Activated CD4-positive, alpha-beta T cell treated with anti-CD3 and anti-CD28 coated beads, Interleukin-2, amount 10 ng/mL, durations not matched to agents 24 days and 14 days (primary cell): ENCODE results near the gene RAB43. TPM values are rescaled to one million over a fixed set of nuclear protein-coding genes. Genes with fewer than 3 reads are reported as not detected.

Experiments
- DNase-seq: peaks from one replicate; pipeline ENCODE4 v3.0.0; 2022
- H3K27ac Mint-ChIP-seq: one replicate; pipeline ENCODE4 v1.8.0; 2022; ENCODE audit warnings: mild to moderate bottlenecking, mixed read lengths
- H3K27me3 Mint-ChIP-seq: one replicate; pipeline ENCODE4 v1.8.0; 2022; ENCODE audit warnings: mixed read lengths
- H3K36me3 Mint-ChIP-seq: one replicate; pipeline ENCODE4 v1.8.0; 2022; ENCODE audit warnings: low read depth, mild to moderate bottlenecking, mixed read lengths
- H3K4me1 Mint-ChIP-seq: one replicate; pipeline ENCODE4 v1.8.0; 2021; ENCODE audit warnings: mixed read lengths
- H3K4me3 Mint-ChIP-seq: one replicate; pipeline ENCODE4 v1.8.0; 2022; ENCODE audit warnings: mild to moderate bottlenecking, moderate library complexity, mixed read lengths
- H3K9me3 Mint-ChIP-seq: one replicate; pipeline ENCODE4 v1.8.0; 2021; ENCODE audit warnings: mixed read lengths
- intact Hi-C: fragments of 100-400 bp; cut with micrococcal nuclease; formaldehyde crosslinking; loops from one replicate; pipeline ENCODE4 v1.15.1; 2023
- total RNA-seq: library from RNA; stranded (reverse); gene quantifications from 2 replicates; pipeline ENCODE4 v1.2.3, GENCODE V29; 2022

RAB43 gene
- total RNA-seq, 1 donor from 2014 or later: 44.3 TPM

GRCh38 chr3:129039271-129040038 lies 82.1 kb downstream of the RAB43 start:
- Mint-ChIP-seq H3K27me3 (peaks cover 45% of the 10 kb centered on the region), H3K4me3 (no peak overlapping the region), H3K4me1 (peaks cover 5% of the 10 kb centered on the region), H3K27ac (no peak overlapping the region), H3K9me3 (peaks cover 5% of the 10 kb centered on the region), H3K36me3 (no peaks in the 10 kb centered on the region)
- no peak for DNase-seq
- intact Hi-C loops: no loop called here

- no peaks in the 10 kb centered on the region for H3K36me3 Mint-ChIP-seq
Measured at GRCh38 chr3:129038121-129038855, 83.3 kb downstream of the RAB43 start.

More at GRCh38 chr3:129038121-129038855, 83.3 kb downstream of the RAB43 start:
- Mint-ChIP-seq H3K9me3 (no peaks in the 10 kb centered on the region), H3K4me3 (no peak overlapping the region), H3K4me1 (peaks cover 5% of the 10 kb centered on the region), H3K27me3 (peaks cover 36% of the 10 kb centered on the region), H3K27ac (no peak overlapping the region)
- intact Hi-C loops: no loop called here
- DNase-seq: no peak

Other genes with a start within 250 kb of the RAB43 start
- gene ACAD9, start 242.2 kb downstream of the RAB43 start, total RNA-seq: 68.5 and 69.2 TPM in 2 replicates
- 0.17 TPM in 1 of 2 replicates, not detected in the other for gene CFAP92, start 127.7 kb downstream of the RAB43 start, total RNA-seq
- 0.36 and 0.37 TPM in 2 replicates for gene EFCC1, start 120.5 kb downstream of the RAB43 start, total RNA-seq
- gene GP9, start 61.0 kb downstream of the RAB43 start, total RNA-seq: not detected in 2 replicates
- 73.8 and 83.7 TPM in 2 replicates for gene ISY1, start 39.3 kb upstream of the RAB43 start, total RNA-seq
- 422 and 430 TPM in 2 replicates for gene CNBP, start 62.1 kb upstream of the RAB43 start, total RNA-seq
- gene COPG1, start 127.8 kb upstream of the RAB43 start, total RNA-seq: 142 and 164 TPM in 2 replicates
- gene HMCES, start 157.1 kb upstream of the RAB43 start, total RNA-seq: 58.3 and 62.6 TPM in 2 replicates